ENCODE results near the gene AATK. TPM values are rescaled to one million over a fixed set of nuclear protein-coding genes. Genes with fewer than 3 reads are reported as not detected.

The AATK gene
- total and polyA plus RNA-seq, 9 of the 15 experiments (the other 6 are each of a cell fraction or from before 2014, with no cell fraction given), result 0.11 to 0.55 (median 0.38) TPM; not detected in 5

DNA sequence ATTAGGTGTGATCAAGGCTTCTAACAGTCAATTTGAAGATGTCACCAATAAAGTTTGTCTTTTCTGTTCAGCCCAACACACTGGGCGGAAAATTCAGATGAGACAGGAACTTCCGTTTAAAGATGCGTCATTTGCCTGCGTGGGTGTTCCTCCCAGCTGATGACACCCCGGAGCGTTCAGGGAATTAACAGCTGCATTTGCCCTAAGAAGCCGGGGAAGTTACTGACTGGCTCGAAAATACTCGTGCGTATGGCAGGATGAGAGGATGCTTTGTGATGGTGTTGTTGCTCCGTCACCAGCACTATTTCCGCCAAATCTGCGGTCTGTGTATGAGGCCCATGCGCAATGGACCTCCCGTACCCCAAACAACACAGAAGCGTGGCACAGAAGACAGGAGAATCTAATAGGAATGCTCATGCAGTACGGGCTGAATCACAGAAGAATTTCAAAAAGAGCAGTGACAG, 12.6 kb downstream of the AATK start (continued):
- no peak for TF ChIP-seq ZNF586 (CRISPR knock-in tag; conservative IDR thresholded peaks at IDR 0.05)
- no peak for TF ChIP-seq ZNF165 (CRISPR knock-in tag; IDR thresholded peaks at IDR 0.05; ENCODE audit: borderline replicate concordance)
- TF ChIP-seq, protein P1, sequence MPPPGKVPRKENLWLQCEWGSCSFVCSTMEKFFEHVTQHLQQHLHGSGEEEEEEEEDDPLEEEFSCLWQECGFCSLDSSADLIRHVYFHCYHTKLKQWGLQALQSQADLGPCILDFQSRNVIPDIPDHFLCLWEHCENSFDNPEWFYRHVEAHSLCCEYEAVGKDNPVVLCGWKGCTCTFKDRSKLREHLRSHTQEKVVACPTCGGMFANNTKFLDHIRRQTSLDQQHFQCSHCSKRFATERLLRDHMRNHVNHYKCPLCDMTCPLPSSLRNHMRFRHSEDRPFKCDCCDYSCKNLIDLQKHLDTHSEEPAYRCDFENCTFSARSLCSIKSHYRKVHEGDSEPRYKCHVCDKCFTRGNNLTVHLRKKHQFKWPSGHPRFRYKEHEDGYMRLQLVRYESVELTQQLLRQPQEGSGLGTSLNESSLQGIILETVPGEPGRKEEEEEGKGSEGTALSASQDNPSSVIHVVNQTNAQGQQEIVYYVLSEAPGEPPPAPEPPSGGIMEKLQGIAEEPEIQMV (tag; conservative IDR thresholded peaks at IDR 0.05; ENCODE audit: low read depth), result no peak
- no peak for TF ChIP-seq MCM2 (IDR thresholded peaks at IDR 0.05; ENCODE audit: low read depth)
- TF ChIP-seq GTF2E2 (tag; IDR thresholded peaks at IDR 0.05), result peak; percentile 35; the same call in 1 of the 2 replicates
- peak; percentile 50 for TF ChIP-seq HNRNPLL (IDR thresholded peaks at IDR 0.05; ENCODE audit: low read depth, low read length, poor library complexity, severe bottlenecking)
- no peak for TF ChIP-seq POLR3A (IDR thresholded peaks at IDR 0.05; ENCODE audit: borderline replicate concordance, extremely low read depth, insufficient read depth, insufficient read length)
- TF ChIP-seq CAMTA2 (CRISPR knock-in tag; conservative IDR thresholded peaks at IDR 0.05), result no peak
- peak; percentile 80 for TF ChIP-seq ETV1 (tag; conservative IDR thresholded peaks at IDR 0.05; ENCODE audit: low read depth)
- TF ChIP-seq, protein P2, sequence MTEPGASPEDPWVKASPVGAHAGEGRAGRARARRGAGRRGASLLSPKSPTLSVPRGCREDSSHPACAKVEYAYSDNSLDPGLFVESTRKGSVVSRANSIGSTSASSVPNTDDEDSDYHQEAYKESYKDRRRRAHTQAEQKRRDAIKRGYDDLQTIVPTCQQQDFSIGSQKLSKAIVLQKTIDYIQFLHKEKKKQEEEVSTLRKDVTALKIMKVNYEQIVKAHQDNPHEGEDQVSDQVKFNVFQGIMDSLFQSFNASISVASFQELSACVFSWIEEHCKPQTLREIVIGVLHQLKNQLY (CRISPR knock-in tag; conservative IDR thresholded peaks at IDR 0.05), result no peak
- TF ChIP-seq POU5F1 (IDR thresholded peaks at IDR 0.05; ENCODE audit: borderline replicate concordance, low read depth, low read length, partially characterized antibody), result no peak
- TF ChIP-seq, protein P3, sequence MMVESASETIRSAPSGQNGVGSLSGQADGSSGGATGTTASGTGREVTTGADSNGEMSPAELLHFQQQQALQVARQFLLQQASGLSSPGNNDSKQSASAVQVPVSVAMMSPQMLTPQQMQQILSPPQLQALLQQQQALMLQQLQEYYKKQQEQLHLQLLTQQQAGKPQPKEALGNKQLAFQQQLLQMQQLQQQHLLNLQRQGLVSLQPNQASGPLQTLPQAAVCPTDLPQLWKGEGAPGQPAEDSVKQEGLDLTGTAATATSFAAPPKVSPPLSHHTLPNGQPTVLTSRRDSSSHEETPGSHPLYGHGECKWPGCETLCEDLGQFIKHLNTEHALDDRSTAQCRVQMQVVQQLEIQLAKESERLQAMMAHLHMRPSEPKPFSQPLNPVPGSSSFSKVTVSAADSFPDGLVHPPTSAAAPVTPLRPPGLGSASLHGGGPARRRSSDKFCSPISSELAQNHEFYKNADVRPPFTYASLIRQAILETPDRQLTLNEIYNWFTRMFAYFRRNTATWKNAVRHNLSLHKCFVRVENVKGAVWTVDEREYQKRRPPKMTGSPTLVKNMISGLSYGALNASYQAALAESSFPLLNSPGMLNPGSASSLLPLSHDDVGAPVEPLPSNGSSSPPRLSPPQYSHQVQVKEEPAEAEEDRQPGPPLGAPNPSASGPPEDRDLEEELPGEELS (CRISPR knock-in tag; IDR thresholded peaks at IDR 0.05; ENCODE audit: borderline replicate concordance), result no peak
- TF ChIP-seq ZNF232 (CRISPR knock-in tag; IDR thresholded peaks at IDR 0.05), result no peak
- TF ChIP-seq SMARCB1 (IDR thresholded peaks at IDR 0.05; ENCODE audit: insufficient read length, low read depth), result no peak
- no peak for TF ChIP-seq BRD4 (IDR thresholded peaks at IDR 0.05)
- TF ChIP-seq, protein P4, sequence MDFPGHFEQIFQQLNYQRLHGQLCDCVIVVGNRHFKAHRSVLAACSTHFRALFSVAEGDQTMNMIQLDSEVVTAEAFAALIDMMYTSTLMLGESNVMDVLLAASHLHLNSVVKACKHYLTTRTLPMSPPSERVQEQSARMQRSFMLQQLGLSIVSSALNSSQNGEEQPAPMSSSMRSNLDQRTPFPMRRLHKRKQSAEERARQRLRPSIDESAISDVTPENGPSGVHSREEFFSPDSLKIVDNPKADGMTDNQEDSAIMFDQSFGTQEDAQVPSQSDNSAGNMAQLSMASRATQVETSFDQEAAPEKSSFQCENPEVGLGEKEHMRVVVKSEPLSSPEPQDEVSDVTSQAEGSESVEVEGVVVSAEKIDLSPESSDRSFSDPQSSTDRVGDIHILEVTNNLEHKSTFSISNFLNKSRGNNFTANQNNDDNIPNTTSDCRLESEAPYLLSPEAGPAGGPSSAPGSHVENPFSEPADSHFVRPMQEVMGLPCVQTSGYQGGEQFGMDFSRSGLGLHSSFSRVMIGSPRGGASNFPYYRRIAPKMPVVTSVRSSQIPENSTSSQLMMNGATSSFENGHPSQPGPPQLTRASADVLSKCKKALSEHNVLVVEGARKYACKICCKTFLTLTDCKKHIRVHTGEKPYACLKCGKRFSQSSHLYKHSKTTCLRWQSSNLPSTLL (IDR thresholded peaks at IDR 0.05), result no peak
- TF ChIP-seq DMBX1 (CRISPR knock-in tag; IDR thresholded peaks at IDR 0.05; ENCODE audit: borderline replicate concordance), result no peak
- peak; percentile 80 for TF ChIP-seq FOSL1 (tag; conservative IDR thresholded peaks at IDR 0.05)
- no peak for TF ChIP-seq LARP7 (IDR thresholded peaks at IDR 0.05)
- TF ChIP-seq CXXC5 (CRISPR knock-in tag; IDR thresholded peaks at IDR 0.05), result peak; percentile 67
- TF ChIP-seq FOXJ3 (CRISPR knock-in tag; IDR thresholded peaks at IDR 0.05), result no peak
- TF ChIP-seq CTBP1 (IDR thresholded peaks at IDR 0.05; ENCODE audit: borderline replicate concordance), result peak; percentile 79
